Activated T-helper 9 cell treated with anti-CD3 and anti-CD28 coated beads, Interleukin-2, amount 50 U/mL, for 16 hours (primary cell): ENCODE measurements around the gene RAB1B.
"Not testable (repeated sequence)": the region's sequence is repeated elsewhere in the genome, so short reads cannot be mapped to it uniquely, and the experiment has no call there.

Source experiments
- DNase-seq: peaks from one replicate; pipeline ENCODE4 v3.0.0-alpha.2; 2020; ENCODE audit warnings: low read depth

The RAB1B gene

GRCh38 chr11:66267379-66268243 lies 828 bp upstream of the RAB1B start:
- DNase-seq: peak; percentile 80

- DNase-seq: no peak
These were observed 790 bp downstream of the RAB1B start for GRCh38 chr11:66268952-66269905.

DNA sequence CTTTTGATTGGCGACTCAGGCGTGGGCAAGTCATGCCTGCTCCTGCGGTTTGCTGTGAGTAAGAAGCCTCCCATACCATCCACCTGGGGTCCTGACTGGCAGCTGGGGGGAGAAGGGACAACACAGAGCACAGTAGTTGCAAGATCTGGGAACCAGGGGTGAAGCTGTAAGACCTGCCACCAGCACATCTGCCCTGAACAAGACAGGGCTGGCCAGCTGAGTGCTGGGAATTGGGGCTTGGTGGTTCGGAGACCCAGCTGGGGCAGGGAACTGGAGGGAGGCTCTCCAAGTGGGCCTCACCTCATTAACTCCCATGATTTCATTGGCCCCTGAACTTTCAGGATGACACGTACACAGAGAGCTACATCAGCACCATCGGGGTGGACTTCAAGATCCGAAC lies 3.4 kb downstream of the RAB1B start:
- no peak for DNase-seq

DNA sequence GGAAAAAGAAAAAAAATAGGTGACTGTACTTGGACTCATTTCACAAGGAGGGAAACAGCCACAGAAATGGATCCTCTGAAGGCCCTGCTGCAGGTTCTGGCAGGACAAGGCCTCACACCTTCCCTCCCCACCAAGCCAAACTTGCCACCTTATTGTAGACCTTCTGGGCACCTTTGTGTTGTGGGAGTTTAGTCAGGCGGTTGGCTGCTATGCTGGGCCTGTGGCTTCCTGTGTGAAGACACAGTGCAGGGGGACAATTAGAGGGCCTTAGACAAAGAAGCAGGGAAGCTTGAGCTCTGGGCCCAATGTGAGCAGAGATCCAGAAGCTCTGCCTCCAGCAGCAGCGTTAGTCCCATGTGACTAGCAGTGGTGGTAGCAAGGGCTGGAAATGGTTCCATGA lies 4.2 kb downstream of the RAB1B start:
- DNase-seq: no peak

DNA sequence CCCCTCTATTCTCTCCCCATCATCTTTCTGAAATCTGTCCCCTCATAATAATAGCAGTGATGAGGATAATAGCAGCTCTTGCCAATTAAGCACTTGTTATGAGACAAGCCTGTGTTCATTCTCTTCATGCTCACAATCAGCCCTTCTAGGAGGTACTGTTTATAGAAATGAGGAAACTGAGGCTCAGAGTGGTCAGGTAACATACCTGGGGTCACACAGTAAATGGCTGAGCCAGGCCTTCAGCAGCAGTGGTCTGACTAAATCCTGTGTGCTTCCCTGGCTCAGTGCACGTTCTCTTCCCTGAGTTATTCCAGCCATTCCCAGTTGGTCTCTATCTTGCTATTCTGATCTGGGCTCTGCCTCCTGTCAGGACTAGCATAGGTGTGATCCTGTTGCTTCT lies 5.8 kb downstream of the RAB1B start:
- no peak for DNase-seq

DNA sequence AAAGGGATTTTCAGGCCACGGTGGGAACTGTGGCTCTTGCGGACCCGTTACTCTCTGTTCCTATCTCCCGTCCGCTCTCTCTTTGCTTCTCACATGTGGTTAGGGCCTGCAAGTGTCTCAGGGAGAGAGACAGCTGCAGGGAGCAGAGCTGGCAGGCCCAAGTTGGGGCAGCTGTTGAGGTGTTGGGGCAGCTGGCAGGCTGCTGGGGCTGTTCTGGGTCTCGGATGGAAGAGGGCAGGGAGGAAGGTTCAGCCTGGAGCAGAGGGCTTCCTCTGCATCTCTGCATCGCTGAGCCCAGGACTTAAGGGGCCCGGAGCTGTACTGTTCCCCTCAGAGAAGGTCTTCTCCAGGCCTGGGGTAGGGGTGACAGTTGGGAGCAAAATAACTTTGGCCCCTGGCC lies 7.0 kb downstream of the RAB1B start:
- DNase-seq: no peak

GRCh38 chr11:66275984-66276612 lies 7.7 kb downstream of the RAB1B start:
- no peak for DNase-seq

GRCh38 chr11:66276619-66277018 lies 8.2 kb downstream of the RAB1B start:
- not testable (repeated sequence) for DNase-seq

- not testable (repeated sequence) for DNase-seq
These were observed 8.6 kb downstream of the RAB1B start for GRCh38 chr11:66277064-66277463.

GRCh38 chr11:66277471-66278362 lies 9.3 kb downstream of the RAB1B start, which contains the start of gene CNIH2:
Gene CNIH2 (plus strand): TSS chr11:66278175. CDS start chr11:66278457, 282 bp downstream.
- no peak for DNase-seq

DNA sequence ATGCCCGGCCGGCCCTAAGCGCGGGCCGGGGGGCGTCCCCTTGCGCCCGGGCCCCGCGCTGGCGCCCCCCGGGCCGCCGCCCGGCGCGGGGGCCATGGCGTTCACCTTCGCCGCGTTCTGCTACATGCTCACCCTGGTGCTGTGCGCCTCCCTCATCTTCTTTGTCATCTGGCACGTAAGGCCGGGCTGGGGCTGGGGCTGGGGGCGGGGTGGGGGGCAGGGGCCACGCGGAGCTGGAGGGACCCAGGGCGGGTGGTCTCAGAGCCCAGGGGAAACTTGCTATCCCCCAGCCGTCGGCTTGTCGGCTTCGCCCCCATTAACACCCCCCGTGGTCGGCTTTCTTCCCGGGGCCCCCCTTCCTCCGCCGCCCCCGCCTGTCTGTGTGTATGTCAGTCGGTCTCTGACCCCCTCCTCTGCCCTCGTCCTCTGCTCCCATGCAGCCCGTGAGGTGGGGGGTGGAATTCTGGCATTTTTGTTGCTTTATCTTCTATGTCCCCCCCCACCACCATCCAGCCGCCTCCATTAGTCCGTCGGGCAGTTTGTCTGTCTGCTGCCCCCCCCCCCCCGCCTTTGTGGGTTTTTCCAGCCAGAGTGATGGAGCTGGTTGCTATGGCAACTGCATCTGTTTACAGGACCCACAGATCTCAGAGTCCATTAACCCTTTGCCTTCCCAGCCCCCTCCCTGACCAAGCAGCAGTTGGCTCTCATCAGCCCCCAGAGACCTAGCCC lies 10.1 kb downstream of the RAB1B start:
- no peak for DNase-seq

DNA sequence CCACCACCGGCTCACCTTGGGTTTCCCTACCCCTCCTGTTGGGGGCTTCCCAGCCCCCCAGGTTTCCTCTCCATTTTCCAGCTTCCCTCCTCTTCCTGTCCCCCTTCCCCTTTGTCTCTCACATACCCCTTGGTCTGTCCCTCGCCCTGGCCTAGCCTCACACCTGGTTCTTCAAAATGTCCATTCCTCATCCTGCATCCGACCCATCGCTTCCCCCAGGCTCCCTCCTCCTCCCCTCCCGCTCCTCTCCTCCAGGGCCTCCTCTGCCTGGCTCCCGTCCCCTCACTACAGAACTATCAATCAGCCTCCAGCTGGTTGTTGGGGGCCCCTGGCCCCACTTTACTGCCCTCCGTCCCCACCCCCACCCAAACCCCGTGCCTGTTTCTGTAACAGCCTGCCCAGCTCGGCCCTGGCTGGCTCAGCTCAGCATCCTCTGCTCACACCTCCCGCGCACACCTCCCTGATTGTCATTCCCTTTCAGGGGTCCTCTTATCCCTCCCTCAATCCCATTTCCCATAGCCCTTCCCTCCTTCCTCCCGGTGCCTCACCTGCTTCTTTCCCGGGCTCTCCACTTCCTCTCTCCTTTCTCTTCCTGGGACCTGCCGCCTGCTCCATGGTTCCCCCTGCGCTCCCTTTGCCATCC lies 10.8 kb downstream of the RAB1B start:
- DNase-seq: no peak

DNA sequence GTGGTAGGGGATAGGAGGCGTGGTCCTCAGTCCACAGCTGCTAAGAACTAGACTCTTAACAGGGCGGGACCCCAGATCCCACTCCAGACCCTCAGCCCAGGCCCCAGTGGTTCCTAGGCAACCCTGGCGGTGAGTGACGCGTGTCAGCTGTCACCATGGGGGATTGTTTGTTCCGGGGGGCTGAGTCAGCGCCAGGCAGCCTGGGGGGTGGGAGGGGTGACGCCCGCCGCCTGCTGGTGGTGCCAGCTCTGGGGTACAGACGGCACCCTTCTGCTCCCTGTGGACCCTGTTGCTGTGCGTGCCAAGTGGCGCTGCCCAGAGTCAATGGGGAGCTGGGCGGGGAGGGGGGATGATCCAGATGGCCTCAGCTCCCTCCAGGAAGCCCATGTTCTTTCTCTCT lies 12.0 kb downstream of the RAB1B start:
- DNase-seq: no peak

DNA sequence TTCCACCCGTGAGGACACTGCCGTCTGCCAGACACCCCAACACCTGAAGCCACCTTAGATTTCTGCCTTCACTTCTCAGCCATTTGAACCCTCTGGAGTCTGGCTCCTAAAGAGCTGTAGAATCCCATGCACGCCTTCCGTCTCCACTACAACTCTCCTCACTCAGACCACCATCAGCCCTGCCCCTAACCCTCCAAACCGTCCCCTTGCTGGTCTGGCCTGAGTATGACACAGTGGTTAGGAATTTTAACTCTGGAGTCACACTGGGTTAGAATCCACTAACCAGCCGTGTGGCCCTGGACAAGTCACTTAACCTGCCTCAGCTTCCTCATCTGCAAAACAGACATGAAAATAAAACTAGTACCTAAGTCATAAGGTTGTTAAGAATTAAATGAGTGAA lies 12.6 kb downstream of the RAB1B start:
- DNase-seq: no peak

DNA sequence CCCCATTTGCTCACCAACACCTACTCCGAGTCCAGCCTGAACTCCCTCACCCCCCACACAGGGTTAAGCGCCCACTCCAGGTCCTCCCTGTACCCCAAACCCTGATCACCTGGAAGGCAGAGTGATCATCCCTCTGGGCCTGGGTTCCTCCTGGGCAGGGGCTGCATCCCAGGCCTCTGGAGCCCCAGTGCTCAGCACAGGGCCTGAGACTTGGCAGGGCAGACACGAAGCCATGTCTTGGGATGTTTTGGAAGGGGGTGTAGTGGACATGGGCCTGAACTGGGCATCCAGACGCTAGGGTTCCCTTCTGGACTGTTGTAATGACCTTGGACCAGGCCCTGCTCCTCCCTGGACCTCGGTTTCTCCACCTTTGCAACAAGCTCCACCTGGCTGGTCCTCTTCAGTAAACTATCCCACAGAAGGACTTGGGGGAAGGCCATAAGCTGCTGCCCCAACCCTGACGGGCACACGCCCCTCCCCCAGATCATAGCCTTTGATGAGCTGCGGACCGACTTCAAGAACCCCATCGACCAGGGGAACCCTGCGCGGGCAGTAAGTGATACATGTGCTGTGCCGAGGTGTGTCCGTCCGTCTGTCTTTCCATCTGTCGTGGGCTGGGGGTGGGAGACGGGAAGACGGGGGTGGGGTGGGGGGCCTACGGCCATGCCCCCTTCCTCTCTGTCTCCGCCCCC lies 13.5 kb downstream of the RAB1B start:
- no peak for DNase-seq

DNA sequence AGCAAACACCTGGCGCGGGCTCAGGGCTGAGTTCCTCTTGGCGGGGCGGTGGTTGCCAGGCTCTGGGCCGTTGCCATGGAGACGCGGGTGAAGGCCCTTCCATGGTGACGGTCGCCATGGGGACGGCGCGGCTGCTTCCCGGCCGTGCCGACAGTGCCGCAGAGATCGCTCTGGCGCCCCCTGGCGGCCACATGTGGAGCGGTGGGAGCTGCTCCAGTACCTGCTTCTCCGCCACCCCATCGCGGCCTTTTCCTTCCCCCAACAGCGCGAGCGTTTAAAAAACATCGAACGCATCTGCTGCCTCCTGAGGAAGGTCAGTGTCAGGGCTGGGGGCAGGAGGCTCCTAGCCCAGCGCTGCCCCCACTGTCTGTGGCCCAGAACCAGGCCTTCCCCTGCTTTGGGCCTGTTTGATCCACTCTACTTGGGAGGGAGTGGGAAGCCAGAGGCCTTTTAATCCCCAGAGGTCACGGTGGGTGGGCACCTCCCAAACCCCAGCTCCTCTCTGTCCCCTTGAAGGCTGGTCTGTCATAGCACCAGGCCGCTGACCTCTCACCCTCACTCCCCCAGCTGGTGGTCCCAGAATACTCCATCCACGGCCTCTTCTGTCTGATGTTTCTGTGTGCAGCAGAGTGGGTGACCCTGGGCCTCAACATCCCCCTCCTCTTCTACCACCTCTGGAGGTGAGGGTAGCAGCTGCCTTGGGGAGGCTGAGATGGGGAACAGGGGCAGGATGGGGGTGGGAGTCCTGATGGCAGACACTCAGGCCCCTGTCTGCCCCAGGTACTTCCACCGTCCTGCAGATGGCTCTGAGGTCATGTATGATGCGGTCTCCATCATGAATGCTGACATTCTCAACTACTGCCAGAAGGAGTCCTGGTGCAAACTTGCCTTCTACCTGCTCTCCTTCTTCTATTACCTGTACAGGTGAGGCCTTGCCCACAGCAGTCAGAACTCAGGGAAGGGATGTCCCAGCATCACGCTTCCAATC lies 14.3 kb downstream of the RAB1B start:
- peak; percentile 99 for DNase-seq

DNA sequence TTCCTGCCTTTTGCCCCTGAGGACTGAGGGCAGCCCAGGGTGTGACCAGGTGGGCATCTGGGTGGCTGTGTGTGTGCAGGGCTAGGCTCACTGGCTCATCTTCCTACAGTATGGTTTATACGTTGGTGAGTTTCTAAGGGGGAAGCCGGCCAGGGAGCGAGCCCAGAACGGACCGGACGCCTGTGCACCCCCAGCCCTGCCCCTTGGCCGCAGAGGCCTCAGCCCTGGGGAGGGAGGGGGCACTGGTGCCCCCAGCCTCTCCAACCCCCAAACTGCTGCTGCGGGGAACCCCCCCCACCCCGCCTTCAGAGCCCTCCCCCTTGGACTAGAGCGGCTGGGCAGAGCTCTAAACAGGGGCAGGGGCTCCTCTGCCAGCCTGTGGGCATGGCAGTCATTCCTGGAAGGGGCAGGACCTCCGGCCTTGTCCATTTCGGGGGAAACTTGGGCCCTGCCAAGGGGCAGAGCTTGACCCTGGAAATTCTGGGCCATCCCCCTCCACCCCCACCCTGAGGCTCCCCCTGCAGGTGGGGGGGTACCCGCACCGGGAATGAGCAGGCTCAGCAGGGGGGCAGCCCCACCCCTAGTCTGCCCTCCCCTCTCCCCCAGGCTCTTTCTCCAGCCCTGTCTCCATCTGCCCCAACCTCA lies 15.1 kb downstream of the RAB1B start:
- DNase-seq: no peak
